Adrenal gland (tissue), 5 donors: Measurements from ENCODE around the gene COL5A1.

Experiments used
- CTCF ChIP-seq, 6 experiments: fragments of 450-650 bp in 4 of 6; fragments of 200-600 bp in 2 of 6; sonication (generic) in 1 of 6; IDR thresholded peaks; 1 replicate in 5 of 6; 2 replicates in 1 of 6; pipeline versions ENCODE4 v1.5.1 to v1.8.0; 2016 to 2021; ENCODE audit warnings: antibody characterized with exemption in 6 of 6, mild to moderate bottlenecking in 2 of 6, moderate library complexity in 1 of 6
- POLR2A ChIP-seq, 2 donors: fragments of 450-650 bp; IDR thresholded peaks; one replicate each; pipeline ENCODE4 v1.6.1; 2017; ENCODE audit warnings: antibody characterized with exemption in 2 of 2, mild to moderate bottlenecking in 2 of 2, moderate library complexity in 1 of 2
- donor health status: DM: no; HTN: no; CAD: no.

GRCh38 chr9:134636149-134636507, 5.5 kb upstream of the COL5A1 start:
- TF ChIP-seq CTCF (IDR thresholded peaks at IDR 0.05) (no peak), POLR2A (IDR thresholded peaks at IDR 0.05) (no peak)
